Renal cortex interstitium (tissue), 11 donors: Measurements from ENCODE around the gene TMC4. TPM values are rescaled to one million over a fixed set of nuclear protein-coding genes. Genes with fewer than 3 reads are reported as not detected.
A peak's percentile ranks its signal among the peaks of the same experiment; 100 is the strongest.
"Not testable (repeated sequence)": the region's sequence is repeated elsewhere in the genome, so short reads cannot be mapped to it uniquely, and the experiment has no call there.

Source experiments
- DNase-seq, 11 donors: peaks; one replicate each; pipeline ENCODE4 v3.0.0-alpha.2; 2013; ENCODE audit warnings: low read depth in 9 of 11, low spot score in 4 of 11; ENCODE audit errors: extremely low read depth in 1 of 11
- polyA plus RNA-seq, 3 donors: library from polyadenylated mRNA; unstranded; fragments of 120-200 nt; gene quantifications; one replicate each; pipeline ENCODE4 v1.2.1, GENCODE V29; 2013; ENCODE audit not compliant: insufficient read length in 3 of 3

The TMC4 gene
- polyA plus RNA-seq, 3 donors, result 20.1 to 50.0 (median 29.2) TPM

DNA sequence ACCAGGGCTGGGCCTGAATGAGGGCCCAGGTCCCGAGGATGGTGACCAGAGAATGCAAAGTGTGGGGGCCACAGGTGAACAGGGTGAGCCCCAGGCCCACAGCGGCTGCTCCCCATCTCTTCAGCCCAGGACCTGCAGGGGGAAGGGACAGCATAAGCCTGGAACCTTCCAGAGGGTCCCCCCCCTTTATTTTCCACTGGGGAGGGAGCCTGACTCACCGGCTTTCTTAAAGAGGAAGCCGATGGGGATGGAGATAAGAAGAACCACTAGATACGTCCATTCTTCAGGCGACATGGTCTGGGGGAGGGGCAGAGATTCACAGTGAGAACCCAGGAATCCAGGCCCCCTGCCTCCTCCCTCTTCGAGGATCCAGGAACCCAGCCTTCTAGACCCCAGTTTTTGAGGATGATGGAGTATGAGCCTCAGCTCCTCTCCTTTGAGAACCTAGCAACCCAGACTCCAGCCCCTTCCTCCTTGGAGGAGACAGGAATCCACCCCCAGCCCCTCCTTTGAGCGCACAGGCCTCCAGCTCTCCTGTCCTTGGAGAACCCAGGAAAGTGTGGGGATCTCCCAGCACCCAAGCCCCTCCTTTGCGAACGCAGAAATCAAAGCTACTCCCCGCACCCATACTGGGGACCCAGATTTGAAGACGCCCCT is 15.4 kb upstream of the TMC4 start:
- DNase-seq, result no peak

DNA sequence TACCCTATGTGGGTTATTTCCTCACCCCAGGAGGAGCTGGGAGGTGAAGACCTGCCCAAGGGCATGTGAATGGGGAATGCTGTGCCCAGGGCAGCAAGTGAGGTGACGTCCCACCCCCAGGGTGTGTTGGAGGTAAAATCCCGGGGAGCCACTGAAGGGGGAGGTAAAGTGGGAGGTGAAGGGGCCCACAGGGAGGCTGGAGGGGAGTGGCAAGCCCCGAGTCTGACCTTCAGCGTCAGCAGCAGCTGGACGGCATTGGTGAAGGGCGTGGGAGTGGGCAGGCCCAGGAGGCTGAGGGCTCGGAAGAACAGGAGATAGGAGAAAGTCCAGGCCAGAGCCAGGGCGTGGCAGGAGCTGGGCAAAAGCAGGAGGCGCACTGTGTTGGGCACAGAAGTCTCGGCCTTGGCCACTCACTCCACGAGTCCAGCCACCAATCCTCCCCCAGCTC is 14.0 kb upstream of the TMC4 start:
- no peak for DNase-seq

DNA sequence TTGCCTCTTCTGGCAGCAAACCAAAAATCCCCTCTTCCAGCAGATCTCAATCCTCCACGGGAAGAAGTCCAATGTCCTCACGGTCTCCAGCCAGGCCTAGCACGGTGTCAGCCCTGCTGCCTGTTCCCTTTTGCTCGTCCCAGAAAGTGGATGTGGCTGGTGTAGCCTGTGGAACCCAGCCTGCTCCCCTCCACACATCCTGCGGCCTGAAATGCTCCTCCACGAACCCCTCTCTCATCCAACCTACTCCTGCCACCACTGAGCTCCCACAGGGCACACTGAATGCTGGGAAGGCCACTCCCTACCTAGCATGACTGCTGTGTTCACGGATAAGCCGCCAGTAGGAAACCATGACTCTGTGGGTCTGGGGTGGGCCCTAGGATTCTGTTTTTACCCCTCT is 13.4 kb upstream of the TMC4 start:
- DNase-seq, result no peak

DNA sequence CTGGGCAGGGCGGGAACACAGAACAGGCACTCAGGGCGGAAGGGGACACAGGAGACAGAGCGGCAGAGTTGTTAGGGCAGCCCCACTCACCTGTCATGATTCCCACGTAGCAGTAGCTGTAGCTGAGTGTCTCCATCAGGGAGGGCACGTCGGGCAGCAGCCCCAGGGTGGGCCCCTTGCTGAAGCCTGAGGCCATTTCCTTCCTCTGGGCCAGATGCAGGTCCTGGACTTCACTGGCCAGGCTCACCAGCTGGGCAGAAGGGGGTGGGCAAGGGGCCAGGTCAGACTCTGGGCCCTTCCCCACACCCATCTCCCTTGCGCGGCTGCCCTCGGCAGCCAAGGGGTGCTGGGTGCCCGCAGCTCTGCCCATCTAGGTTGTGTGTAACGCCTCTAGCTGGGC is 10.5 kb upstream of the TMC4 start:
- no peak for DNase-seq

DNA sequence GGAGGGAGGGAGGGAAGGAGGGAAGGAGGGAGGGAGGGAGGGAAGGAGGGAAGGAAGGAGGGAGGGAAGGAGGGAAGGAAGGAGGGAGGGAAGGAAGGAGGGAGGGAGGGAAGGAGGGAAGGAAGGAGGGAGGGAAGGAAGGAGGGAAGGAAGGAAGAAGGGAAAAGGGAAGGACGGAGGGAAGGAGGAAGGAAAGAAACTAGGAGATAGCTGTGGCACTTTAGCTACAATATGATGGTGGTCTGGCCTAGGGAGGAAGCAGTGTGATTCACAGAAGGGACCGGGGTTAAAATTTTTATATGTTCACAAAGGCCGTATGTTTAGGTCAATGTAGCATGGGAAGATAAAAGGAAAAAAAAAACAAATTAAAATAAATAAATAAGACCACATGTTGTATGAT is 8.9 kb upstream of the TMC4 start:
- not testable (repeated sequence) for DNase-seq

DNA sequence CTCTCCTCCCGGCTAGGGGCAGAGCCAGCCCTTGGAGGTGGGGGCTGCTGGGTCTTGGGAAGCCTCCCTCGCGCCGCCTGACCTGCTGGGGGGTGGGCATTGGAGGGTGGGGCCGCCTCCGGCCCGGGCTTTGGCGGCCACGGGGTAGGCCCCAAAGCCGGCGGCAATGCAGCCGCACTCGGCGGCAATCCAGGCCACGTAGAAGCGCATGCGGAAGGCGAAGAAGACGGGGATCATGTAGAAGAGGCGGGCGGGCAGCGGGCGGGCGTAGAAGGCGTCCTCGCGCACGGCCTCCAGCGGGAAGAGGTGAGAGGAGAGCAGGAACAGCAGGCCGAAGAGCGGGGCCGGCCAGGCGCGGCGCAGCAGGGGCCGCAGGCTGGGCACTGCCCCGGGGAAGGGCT is 7.7 kb upstream of the TMC4 start:
- no peak for DNase-seq

DNA sequence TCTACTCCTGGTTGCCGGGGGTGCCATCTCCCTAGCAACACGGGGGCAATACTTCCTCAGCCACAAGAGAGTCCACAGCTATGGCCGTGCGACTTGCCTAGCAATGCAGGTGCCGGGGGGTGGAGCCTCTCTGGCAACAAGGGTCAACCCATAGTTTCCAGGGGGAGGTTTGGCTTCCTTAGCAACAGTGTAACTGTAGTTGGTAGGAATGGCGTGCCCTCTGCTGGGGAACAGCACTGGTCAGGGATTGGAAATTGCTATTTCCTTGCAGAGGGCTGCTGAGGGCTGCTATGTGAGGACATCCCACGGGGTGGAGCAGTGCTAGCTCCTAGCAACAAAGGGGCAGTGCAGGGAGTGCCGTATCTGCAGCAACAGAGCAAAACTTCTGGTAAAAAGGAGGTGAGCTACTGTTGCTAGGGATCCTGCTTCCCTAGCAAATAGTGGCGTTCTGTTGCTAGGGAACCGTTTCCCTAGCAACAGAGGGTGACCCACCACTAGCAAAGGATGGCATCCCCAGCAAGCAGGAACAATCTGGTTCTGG is 7.0 kb upstream of the TMC4 start:
- DNase-seq, result peak in 9 of 11 donors; percentile 44 to 86 (median 80)

DNA sequence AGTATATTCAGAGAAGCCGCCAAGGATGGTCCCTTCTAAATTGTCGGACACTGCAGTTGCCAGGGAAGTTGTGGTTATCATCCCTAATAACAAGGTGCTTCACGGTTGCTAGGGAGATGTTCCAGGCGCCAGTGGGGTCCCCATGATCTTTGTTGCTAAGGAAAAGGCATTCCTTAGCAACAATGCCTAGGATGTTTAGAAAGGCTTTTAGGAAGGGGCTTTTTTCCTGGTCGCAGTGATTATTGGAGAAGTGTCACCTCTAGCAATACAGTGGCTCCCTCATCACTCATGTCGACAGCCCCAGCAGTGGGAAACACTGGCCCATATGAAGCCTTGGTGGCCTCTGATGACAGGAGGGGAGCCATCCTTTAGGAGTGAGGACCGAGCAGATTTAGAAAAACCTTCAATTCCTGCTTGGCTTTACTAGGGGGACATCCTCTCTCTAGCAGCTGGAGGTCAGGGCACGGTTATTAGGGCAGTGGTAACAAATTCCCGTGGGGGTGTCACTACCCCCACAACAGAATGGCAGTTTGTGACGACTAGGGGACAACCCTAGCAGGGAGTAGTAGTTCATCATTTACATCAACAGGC is 6.4 kb upstream of the TMC4 start:
- DNase-seq, result no peak

DNA sequence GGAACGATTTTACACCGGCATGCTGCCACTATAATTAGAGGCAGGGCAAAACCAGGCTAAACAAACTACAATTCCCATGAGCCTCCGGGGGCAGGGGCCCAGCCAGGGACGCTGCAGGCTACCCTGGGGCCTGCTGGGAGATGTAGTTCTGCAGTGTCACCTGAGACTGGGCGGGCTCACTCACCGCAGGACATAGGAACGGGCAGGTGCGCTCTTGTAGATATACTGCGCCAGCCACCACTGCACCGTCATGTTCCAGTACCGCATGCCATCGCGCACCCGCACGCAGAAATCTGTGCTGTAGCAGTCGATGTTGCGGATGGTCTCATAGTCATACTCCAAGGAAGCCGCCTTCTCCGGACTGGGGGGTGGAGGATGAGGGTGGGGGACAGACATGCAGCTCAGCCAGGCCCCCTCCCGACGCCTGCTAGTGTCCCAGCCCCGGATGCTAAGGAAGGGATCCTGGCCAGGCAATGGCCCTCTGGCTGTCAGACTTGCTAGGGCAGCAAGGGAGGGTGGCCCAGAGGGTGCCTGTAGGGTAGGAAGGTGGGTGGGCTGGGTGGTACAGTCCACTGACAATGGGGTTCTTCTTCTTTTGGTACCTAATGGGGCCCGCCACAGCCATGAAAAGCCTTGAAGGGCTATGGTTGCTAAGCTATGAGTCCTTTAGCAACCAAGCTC is 5.8 kb upstream of the TMC4 start:
- DNase-seq, result no peak

DNA sequence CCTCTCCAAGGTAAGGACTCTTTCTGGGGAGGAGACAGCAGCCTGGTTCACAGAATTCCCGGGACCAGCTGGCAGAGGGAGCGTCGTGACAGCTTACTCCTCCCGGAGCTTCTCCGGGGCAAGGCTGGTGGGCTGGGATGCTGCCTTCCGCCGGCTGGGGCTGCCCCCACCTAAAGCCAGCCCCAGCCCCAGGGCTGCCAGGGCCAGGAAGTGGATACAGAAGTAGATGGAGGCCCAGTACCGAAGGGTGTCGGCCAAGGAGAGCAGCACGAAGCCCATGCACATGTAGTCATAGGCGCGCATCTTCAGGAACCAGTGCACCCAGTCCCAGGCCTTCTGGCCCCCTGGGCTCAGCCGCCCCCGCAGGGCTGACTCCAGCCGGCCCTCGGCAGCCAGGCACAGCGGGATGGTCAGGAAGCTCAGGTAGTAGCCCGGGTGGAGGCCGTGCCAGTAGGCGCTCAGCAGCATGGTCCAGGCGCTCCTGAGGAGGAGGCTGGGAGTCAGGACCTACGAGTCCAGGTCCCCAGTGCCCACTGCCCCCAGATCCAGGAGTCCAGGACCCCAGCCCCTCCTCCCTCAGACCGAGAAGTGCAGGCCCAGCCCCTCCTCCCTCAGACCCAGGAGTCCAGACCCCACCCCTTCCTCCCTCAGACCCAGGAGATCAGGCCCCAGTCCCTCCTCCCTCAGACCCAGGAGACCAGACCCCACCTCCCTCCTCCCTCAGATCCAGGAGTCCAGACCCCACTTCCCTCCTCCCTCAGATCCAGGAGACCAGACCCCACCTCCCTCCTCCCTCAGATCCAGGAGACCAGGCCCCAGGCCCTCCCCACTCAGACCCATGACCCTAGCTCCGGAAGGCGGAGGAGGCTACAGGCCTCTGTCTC is 1.2 kb upstream of the TMC4 start:
- no peak for DNase-seq

DNA sequence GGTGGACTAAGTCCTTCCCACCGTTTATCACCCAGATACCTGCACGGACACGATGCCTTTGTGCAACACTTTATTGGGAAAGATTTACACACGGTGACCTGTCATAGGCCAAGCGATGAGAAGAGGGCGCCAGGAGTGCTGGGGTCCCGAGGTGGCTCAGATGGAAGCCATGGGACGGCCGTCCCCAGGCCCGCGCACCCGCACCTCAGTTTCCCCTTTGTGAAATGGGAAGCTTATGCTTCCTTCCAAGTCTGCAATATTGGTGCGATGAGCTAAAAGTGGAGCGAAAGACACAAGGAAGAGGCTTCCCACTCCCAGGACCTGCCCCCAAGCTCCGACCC is 369 bp upstream of the TMC4 start:
- no peak for DNase-seq

DNA sequence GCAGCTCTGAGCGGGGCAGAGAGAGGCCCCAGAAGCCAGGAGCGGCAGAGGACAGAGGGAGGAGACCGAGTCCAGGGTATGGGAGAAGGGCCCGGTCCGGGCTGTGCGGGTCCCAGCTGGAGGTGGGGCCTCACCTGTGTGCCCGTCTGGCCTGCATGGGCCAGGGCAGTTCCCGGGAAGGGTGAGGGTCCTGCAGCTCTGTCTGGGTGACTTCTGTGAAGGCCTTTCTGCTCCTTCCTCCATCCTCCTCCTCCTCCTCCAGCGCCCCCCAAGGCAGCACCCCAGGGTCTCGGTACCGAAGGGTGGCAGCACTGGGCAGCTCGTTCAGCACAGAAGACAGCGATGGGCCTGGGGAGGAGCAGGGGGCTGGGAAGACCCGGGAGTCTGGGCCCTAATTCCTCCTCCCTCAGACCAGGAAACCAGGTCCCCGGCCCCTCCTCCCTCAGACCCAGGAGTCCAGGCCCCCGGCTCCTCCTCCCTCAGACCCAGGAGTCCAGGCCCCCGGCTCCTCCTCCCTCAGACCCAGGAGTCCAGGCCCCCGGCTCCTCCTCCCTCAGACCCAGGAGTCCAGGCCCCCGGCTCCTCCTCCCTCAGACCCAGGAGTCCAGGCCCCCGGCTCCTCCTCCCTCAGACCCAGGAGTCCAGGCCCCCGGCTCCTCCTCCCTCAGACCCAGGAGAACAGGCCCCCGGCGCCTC is 1.1 kb downstream of the TMC4 start:
- not testable (repeated sequence) for DNase-seq

DNA sequence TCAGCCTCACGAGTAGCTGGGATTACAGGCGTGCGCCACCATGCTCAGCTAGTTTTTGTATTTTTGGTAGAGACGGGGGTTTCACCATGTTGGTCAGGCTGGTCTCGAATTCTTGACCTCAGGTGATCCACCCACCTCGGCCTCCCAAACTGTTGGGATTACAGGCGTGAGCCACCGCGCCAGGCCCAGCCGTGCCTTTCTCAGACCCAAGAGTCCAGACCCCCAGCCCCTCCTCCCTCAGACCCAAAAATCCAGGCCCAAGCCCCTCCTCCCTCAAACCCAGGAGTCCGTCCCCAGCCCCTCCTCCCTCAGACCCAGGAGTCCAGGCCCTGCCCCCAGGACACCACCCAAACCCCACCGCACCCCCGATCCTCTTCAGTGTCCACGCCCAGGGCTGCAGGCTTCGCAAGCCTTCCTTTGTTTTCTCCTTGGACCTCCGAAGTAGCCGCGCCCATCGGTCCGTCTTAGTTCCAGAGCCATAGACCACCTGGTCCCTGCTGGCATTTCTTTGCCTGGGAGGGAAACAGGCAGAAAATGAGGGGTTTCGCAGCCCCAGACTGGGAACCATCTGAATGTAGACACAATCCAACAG is 3.7 kb downstream of the TMC4 start:
- DNase-seq, result no peak

DNA sequence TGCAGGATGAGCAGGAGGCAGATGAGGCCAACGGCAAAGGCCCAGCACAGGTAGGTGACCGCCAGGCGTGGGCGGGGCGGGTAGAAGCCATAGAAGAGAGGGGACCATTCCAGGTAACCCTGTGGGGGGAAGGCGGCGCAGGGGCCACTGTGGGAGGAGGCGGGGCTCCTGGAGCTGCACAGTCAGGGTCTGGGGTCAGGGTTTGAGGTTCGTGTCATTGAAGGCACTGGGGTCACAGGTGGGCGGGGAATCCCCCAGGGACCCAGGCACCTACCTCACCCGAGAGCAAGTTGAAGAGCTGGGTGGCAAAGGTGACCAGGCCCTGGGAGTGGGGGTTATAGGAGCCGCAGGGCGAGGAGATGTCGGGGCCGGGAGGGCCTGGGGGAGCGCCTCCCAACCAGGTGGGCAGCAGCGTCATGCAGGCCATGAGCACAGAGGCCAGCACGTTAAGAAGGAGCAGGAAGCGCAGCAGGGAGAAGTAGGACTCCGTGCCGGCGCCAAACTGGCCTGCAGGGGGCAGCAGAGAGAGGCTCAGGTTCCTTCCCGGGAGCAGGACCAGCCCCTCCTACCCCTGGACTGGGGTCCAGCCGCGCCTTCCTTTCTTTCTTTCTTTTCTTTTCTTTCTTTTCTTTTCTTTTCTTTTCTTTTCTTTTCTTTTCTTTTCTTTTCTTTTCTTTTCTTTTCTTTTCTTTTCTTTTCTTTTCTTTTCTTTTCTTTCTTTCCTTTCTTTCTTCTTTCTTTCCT is 4.6 kb downstream of the TMC4 start:
- DNase-seq, result peak in 9 of 11 donors; percentile 73 to 89 (median 83)

DNA sequence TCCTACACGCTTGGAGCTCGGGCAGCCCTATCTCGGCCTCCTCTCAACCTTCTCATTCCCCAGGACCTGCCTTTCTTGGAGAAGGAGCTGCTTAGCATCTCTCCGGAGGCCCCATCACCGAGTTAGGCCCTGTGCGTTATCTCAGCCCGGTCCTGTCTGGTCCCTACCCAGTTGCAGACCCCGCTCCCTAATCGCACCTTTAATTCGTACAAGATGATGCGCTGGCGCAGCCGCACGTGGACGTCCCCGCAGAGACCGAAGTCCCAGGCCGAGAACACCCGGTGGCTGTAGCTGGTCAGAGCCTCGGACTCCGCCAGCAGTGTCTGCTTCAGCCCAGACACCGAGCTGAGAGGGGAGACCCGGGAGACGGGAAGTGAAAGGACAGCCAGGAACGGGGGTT is 7.7 kb downstream of the TMC4 start:
- no peak for DNase-seq

DNA sequence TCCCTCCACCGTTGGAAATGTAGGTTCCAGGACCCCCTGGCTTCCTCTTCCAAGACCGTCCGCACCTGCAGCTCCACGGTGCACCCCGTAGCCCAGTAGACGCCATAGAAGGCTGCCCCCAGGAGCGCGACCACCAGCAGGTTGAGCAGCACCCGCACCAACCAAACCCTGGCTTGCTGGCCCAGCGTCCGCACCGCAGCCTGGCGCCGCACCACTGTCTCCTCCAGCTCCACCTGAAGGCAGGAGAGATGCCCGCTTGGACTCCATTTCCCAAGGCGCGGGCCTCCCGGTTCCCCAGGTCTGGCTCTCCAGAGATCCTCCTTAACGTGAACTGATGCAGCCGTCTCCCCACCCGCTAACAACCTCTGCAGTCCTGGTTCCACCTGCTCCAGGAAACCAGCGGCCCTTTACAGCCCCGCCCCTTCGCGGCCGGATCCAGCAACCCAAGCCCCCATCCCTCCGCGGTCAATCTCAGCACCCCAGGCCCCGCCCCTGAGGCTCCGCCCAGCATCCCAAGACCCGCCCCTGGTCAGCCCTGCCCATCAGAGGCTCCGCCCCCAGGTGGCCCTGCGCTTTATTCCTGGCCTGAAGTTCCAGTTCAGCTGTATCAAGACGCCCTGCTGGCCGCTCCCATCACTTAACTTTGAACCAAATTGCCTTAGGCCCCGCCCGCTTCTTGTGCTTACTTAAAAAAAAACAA is 8.4 kb downstream of the TMC4 start:
- DNase-seq, result no peak

DNA sequence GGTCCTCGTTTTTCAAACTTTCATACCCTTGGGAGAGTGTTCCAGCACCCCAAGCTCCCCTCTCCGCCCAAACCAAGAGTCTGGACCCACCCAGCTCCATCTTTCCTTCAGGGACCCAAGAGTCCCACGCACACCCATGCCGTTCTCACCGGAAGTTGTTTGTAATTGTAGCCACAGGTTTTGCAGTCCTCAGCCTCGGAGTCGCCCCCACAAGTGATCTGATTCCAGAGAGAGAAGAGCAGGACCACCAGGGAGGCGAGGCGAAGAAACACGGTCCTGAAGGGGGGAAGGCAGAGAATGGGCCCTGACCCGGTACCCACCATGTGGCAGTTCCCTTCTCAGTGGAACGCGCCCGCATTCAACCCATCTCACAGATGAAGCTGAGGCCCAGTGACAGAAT is 10.1 kb downstream of the TMC4 start:
- DNase-seq, result no peak
